Measurements from ENCODE around the gene GOSR2. TPM values are rescaled to one million over a fixed set of nuclear protein-coding genes. Genes with fewer than 3 reads are reported as not detected.

The GOSR2 gene
- total and polyA plus RNA-seq, 2 of the 4 experiments (the other 2 are of a cell fraction), result 63.4 to 75.6 TPM

- TF ChIP-seq NFE2L2 (IDR thresholded peaks at IDR 0.05; ENCODE audit: low read depth, low read length) (no peak), MAZ (IDR thresholded peaks at IDR 0.05; ENCODE audit: borderline replicate concordance, low read depth, low read length) (no peak), CTCF (conservative IDR thresholded peaks at IDR 0.05; ENCODE audit: low read depth, low read length) (no peak), RFX5 (IDR thresholded peaks at IDR 0.05; ENCODE audit: low read depth, low read length) (no peak), ELK1 (IDR thresholded peaks at IDR 0.05; ENCODE audit: borderline replicate concordance, low read depth, low read length) (no peak), USF2 (IDR thresholded peaks at IDR 0.05; ENCODE audit: low read depth, low read length) (no peak), CEBPB (IDR thresholded peaks at IDR 0.05; ENCODE audit: low read depth, low read length) (no peak)
- Histone ChIP-seq H2AFZ (replicated peaks; ENCODE audit: low read length, poor library complexity) (peak within 1 kb of the TSS; percentile 87), H2AK5ac (ENCODE audit: low read depth, low read length) (no peak within 1 kb of the TSS), H3K23ac (ENCODE audit: low read depth, low read length) (no peak within 1 kb of the TSS), H3K4me2 (ENCODE audit: low read depth, low read length) (peak within 1 kb of the TSS; percentile 30), H2BK120ac (ENCODE audit: low read depth, low read length) (no peak within 1 kb of the TSS), H3K4me3 (ENCODE audit: insufficient read depth, low read depth, low read length) (peak within 1 kb of the TSS; percentile 40), H3K27me3 (ENCODE audit: control insufficient read depth, insufficient read depth, low read length) (peaks cover 47% of the 10 kb centered on the region), H2AK9ac (replicated peaks; ENCODE audit: low read depth, low read length, poor library complexity) (no peak within 1 kb of the TSS), H3K18ac (ENCODE audit: low read depth, low read length) (no peak within 1 kb of the TSS), H4K5ac (ENCODE audit: low read depth, low read length) (no peak within 1 kb of the TSS), H3K9me1 (ENCODE audit: insufficient read depth, low read length) (no peaks in the 10 kb centered on the region), H3K14ac (replicated peaks; ENCODE audit: low read depth, low read length) (no peak within 1 kb of the TSS), H4K91ac (ENCODE audit: insufficient read depth, low read depth, low read length) (no peak within 1 kb of the TSS), H4K8ac (ENCODE audit: low read depth in 2 of 2, low read length in 2 of 2) (no peak within 1 kb of the TSS), H2BK5ac (ENCODE audit: low read depth, low read length, poor library complexity, severe bottlenecking) (no peak within 1 kb of the TSS), H2BK20ac (ENCODE audit: low read depth, low read length) (no peak within 1 kb of the TSS), H3K9me3 (ENCODE audit: control insufficient read depth, insufficient read depth, low read length) (no peaks in the 10 kb centered on the region; the same call in 1 of the 2 replicates), H3K4me1 (ENCODE audit: control insufficient read depth, insufficient read depth, low read length) (peaks cover 3% of the 10 kb centered on the region), H3K36me3 (ENCODE audit: control insufficient read depth, insufficient read depth, low read length) (no peaks in the 10 kb centered on the region), H3K56ac (ENCODE audit: extremely low read depth, insufficient read depth, low read length) (no peak within 1 kb of the TSS), H3K27ac (ENCODE audit: insufficient read depth, low read length) (no peak within 1 kb of the TSS), H3K9ac (ENCODE audit: low read depth, low read length) (no peak within 1 kb of the TSS), H2BK15ac (ENCODE audit: low read depth, low read length) (no peak within 1 kb of the TSS), H3K79me1 (ENCODE audit: low read depth in 1 of 2, low read length in 2 of 2) (no peaks in the 10 kb centered on the region), H4K20me1 (ENCODE audit: insufficient read depth, low read length) (peaks cover 4% of the 10 kb centered on the region; the same call in 1 of the 2 replicates), H3K4ac (ENCODE audit: low read depth, low read length) (no peak within 1 kb of the TSS)
- WGBS, 2 experiments (ENCODE audit: extremely low coverage in 2 of 2, insufficient read length in 1 of 2), result 6% methylated on average over 18 of the region's 57 CpGs; no CpG with 5 or more reads in 1 of the 2 experiments
- ATAC-seq (ENCODE audit: low read depth) (peak; percentile 87), DNase-seq (no peak)
- no TSS peak for BruUV-seq (replicated peaks)
- POLR2A ChIA-PET (ENCODE audit: unreplicated experiment), result no interaction called here
- dilution Hi-C loops (cut with HindIII; ENCODE audit: low sequenced_read_pairs, unreplicated experiment), result no loop called here
- CTCF ChIA-PET, result no interaction called here
- intact Hi-C loops (cut with micrococcal nuclease), result no loop called here
- in situ Hi-C loops (cut with MboI; ENCODE audit: low sequenced_read_pairs), result no loop called here
Observed at GRCh38 chr17:46979147-46979863, 56.3 kb downstream of the GOSR2 start, which contains the start of gene RPRML. RPRML (minus strand) TSS chr17:46979253; CDS start chr17:46979007, 246 bp downstream.
